GM19467 (cell line): ENCODE results near the gene CELSR1.

ENCODE experiments used
- ATAC-seq: cut with Tn5 transposase; IDR thresholded peaks from one replicate; pipeline ENCODE4 v1.9.1; 2021; ENCODE audit warnings: mild to moderate bottlenecking, moderate library complexity; ENCODE audit not compliant: unreplicated experiment

The CELSR1 gene

GRCh38 chr22:46447906-46448305 lies 89.5 kb downstream of the CELSR1 start:
- no peak for ATAC-seq

- no peak for ATAC-seq
Measured at GRCh38 chr22:46446799-46447198, 90.6 kb downstream of the CELSR1 start.

- ATAC-seq: no peak
Measured at GRCh38 chr22:46445771-46446420, 91.5 kb downstream of the CELSR1 start.

GRCh38 chr22:46444390-46444854 lies 93.0 kb downstream of the CELSR1 start:
- no peak for ATAC-seq

- no peak for ATAC-seq
Measured at GRCh38 chr22:46443850-46444389, 93.5 kb downstream of the CELSR1 start.

- ATAC-seq: no peak
Measured at GRCh38 chr22:46442217-46442853, 95.1 kb downstream of the CELSR1 start.

GRCh38 chr22:46439576-46440465 lies 97.6 kb downstream of the CELSR1 start:
- no peak for ATAC-seq

- no peak for ATAC-seq
Measured at GRCh38 chr22:46439111-46439510, 98.3 kb downstream of the CELSR1 start.

- ATAC-seq: no peak
Measured at GRCh38 chr22:46437671-46438440, 99.6 kb downstream of the CELSR1 start.

GRCh38 chr22:46436595-46437175 lies 100.7 kb downstream of the CELSR1 start:
- ATAC-seq: no peak

GRCh38 chr22:46433318-46433717 lies 104.1 kb downstream of the CELSR1 start:
- no peak for ATAC-seq

- no peak for ATAC-seq
Measured at GRCh38 chr22:46432164-46433068, 105.0 kb downstream of the CELSR1 start.

- no peak for ATAC-seq
Measured at GRCh38 chr22:46430961-46431838, 106.2 kb downstream of the CELSR1 start.

- no peak for ATAC-seq
Measured at GRCh38 chr22:46429325-46429853, 108.0 kb downstream of the CELSR1 start.

GRCh38 chr22:46428602-46429324 lies 108.7 kb downstream of the CELSR1 start:
- ATAC-seq: no peak

- no peak for ATAC-seq
Measured at GRCh38 chr22:46428171-46428570, 109.2 kb downstream of the CELSR1 start.

GRCh38 chr22:46425016-46425415 lies 112.4 kb downstream of the CELSR1 start:
- ATAC-seq: no peak
